H9 (cell line): ENCODE data around the gene JUNB. TPM values are rescaled to one million over a fixed set of nuclear protein-coding genes. Genes with fewer than 3 reads are reported as not detected.

ENCODE experiments used
- DNase-seq: peaks from one replicate; pipeline ENCODE4 v3.0.0-alpha.2; 2017
- H2AFZ ChIP-seq: one replicate; pipeline ENCODE4 v1.6.1; 2013; ENCODE audit warnings: mild to moderate bottlenecking, low read length, control low read depth, moderate library complexity
- H2AK5ac ChIP-seq: 2 replicates; pipeline ENCODE4 v1.6.1; 2013; ENCODE audit warnings: low read length, control low read depth, mixed read lengths; ENCODE audit not compliant: insufficient read length
- H2BK120ac ChIP-seq: one replicate; pipeline ENCODE4 v1.6.1; 2013; ENCODE audit warnings: low read depth, mild to moderate bottlenecking, low read length, control low read depth, inconsistent platforms; ENCODE audit not compliant: poor library complexity, severe bottlenecking
- H2BK12ac ChIP-seq: 2 replicates; pipeline ENCODE4 v1.6.1; 2013; ENCODE audit warnings: low read length, control low read depth, mixed read lengths, low read depth; ENCODE audit not compliant: insufficient read length
- H2BK15ac ChIP-seq: 2 replicates; pipeline ENCODE4 v1.6.1; 2013; ENCODE audit warnings: low read depth, low read length, control low read depth
- H2BK20ac ChIP-seq: one replicate; pipeline ENCODE4 v1.6.1; 2013; ENCODE audit warnings: low read depth, mild to moderate bottlenecking, low read length, control low read depth, inconsistent platforms; ENCODE audit not compliant: poor library complexity, severe bottlenecking
- H2BK5ac ChIP-seq: 2 replicates; pipeline ENCODE4 v1.6.1; 2013; ENCODE audit warnings: low read length, control low read depth, mixed read lengths; ENCODE audit not compliant: insufficient read length
- H3K14ac ChIP-seq: 2 replicates; pipeline ENCODE4 v1.6.1; 2013; ENCODE audit warnings: low read length, control low read depth; ENCODE audit not compliant: insufficient read depth
- H3K18ac ChIP-seq: 2 replicates; pipeline ENCODE4 v1.6.1; 2013; ENCODE audit warnings: low read depth, mild to moderate bottlenecking, mixed read lengths, low read length, control low read depth; ENCODE audit not compliant: insufficient read length
- H3K23ac ChIP-seq: 2 replicates; pipeline ENCODE4 v1.6.1; 2013; ENCODE audit warnings: low read length, control low read depth, mixed read lengths, low read depth; ENCODE audit not compliant: insufficient read length
- H3K23me2 ChIP-seq: 2 replicates; pipeline ENCODE4 v1.6.1; 2013; ENCODE audit warnings: low read depth, mild to moderate bottlenecking, mixed read lengths, low read length, control low read depth; ENCODE audit not compliant: insufficient read length, poor library complexity, severe bottlenecking
- H3K27ac ChIP-seq: 2 replicates; pipeline ENCODE4 v1.5.1; 2013; ENCODE audit warnings: low read length, control low read depth, mixed read lengths, low read depth; ENCODE audit not compliant: insufficient read length
- H3K27me3 ChIP-seq: 2 replicates; pipeline ENCODE4 v1.6.1; 2013; ENCODE audit warnings: low read length, control low read depth, inconsistent platforms; ENCODE audit not compliant: insufficient read depth
- H3K4ac ChIP-seq: 2 replicates; pipeline ENCODE4 v1.6.1; 2013; ENCODE audit warnings: low read depth, mild to moderate bottlenecking, control low read depth, inconsistent platforms, low read length, moderate library complexity
- H3K4me1 ChIP-seq: 2 replicates; pipeline ENCODE4 v1.6.1; 2013; ENCODE audit warnings: low read length, control low read depth, inconsistent platforms; ENCODE audit not compliant: insufficient read depth
- H3K4me2 ChIP-seq: 2 replicates; pipeline ENCODE4 v1.6.1; 2013; ENCODE audit warnings: low read length, control low read depth, mixed read lengths; ENCODE audit not compliant: insufficient read length, insufficient read depth
- H3K56ac ChIP-seq: 2 replicates; pipeline ENCODE4 v1.6.1; 2013; ENCODE audit warnings: low read depth, mild to moderate bottlenecking, mixed read lengths, low read length, control low read depth; ENCODE audit not compliant: insufficient read length
- H3K79me1 ChIP-seq: 2 replicates; pipeline ENCODE4 v1.6.1; 2013; ENCODE audit warnings: low read depth, mild to moderate bottlenecking, moderate library complexity, low read length, control low read depth, inconsistent platforms; ENCODE audit not compliant: insufficient read depth, poor library complexity, severe bottlenecking
- H3K79me2 ChIP-seq: 2 replicates; pipeline ENCODE4 v1.6.1; 2013; ENCODE audit warnings: low read length, control low read depth, inconsistent platforms; ENCODE audit not compliant: insufficient read depth
- H3K9ac ChIP-seq: 2 replicates; pipeline ENCODE4 v1.6.1; 2013; ENCODE audit warnings: low read length, control low read depth, mixed read lengths; ENCODE audit not compliant: insufficient read length; ENCODE audit errors: extremely low read depth
- H3K9me3 ChIP-seq: one replicate; pipeline ENCODE4 v1.6.1; 2013; ENCODE audit warnings: low read depth, low read length, inconsistent platforms; ENCODE audit not compliant: control insufficient read depth
- H3T11ph ChIP-seq: one replicate; pipeline ENCODE4 v1.6.1; 2013; ENCODE audit warnings: mild to moderate bottlenecking, low read length, control low read depth, inconsistent platforms
- H4K20me1 ChIP-seq: one replicate; pipeline ENCODE4 v1.6.1; 2013; ENCODE audit not compliant: control insufficient read depth, insufficient read length, insufficient read depth
- H4K5ac ChIP-seq: 2 replicates; pipeline ENCODE4 v1.6.1; 2013; ENCODE audit warnings: low read depth, mild to moderate bottlenecking, mixed read lengths, low read length, control low read depth; ENCODE audit not compliant: insufficient read length
- H4K8ac ChIP-seq: replicated peaks from 2 replicates; pipeline ENCODE4 v1.6.1; 2013; ENCODE audit warnings: low read length, control low read depth, mixed read lengths, low read depth; ENCODE audit not compliant: insufficient read length
- H4K91ac ChIP-seq: 2 replicates; pipeline ENCODE4 v1.6.1; 2013; ENCODE audit warnings: low read depth, mild to moderate bottlenecking, moderate library complexity, mixed read lengths, low read length, control low read depth; ENCODE audit not compliant: insufficient read length
- H3K27ac Mint-ChIP-seq, 3 experiments: 2 replicates in 2 of 3; 3 replicates in 1 of 3; pipeline ENCODE4 v1.8.0; 2020 to 2021; ENCODE audit warnings: mixed read lengths in 3 of 3, mild to moderate bottlenecking in 1 of 3, moderate library complexity in 1 of 3
- H3K27me3 Mint-ChIP-seq: 2 replicates; pipeline ENCODE4 v1.8.0; 2021; ENCODE audit warnings: low read depth, mild to moderate bottlenecking, moderate library complexity, mixed read lengths
- H3K36me3 Mint-ChIP-seq, 3 experiments: 2 replicates in 2 of 3; 3 replicates in 1 of 3; pipeline ENCODE4 v1.8.0; 2020 to 2021; ENCODE audit warnings: low read depth in 3 of 3, mixed read lengths in 3 of 3; ENCODE audit not compliant: insufficient read depth in 1 of 3
- H3K4me1 Mint-ChIP-seq, 2 experiments: 2 replicates each; pipeline ENCODE4 v1.8.0; 2020; ENCODE audit warnings: mixed read lengths in 2 of 2
- H3K4me3 Mint-ChIP-seq, 2 experiments: 2 replicates in 1 of 2; 3 replicates in 1 of 2; pipeline ENCODE4 v1.8.0; 2020 to 2021; ENCODE audit warnings: mild to moderate bottlenecking in 2 of 2, mixed read lengths in 2 of 2, moderate library complexity in 1 of 2
- H3K9me3 Mint-ChIP-seq, 2 experiments: 2 replicates in 1 of 2; 3 replicates in 1 of 2; pipeline ENCODE4 v1.8.0; 2020; ENCODE audit warnings: mild to moderate bottlenecking in 2 of 2, mixed read lengths in 2 of 2, moderate library complexity in 1 of 2
- CTCF ChIP-seq: fragments of 200-600 bp; sonication (generic); conservative IDR thresholded peaks from 3 replicates; pipeline ENCODE4 v1.8.0; 2021; ENCODE audit warnings: antibody characterized with exemption, mild to moderate bottlenecking
- WGBS: extraction: QIAGEN DNeasy Blood & Tissue Kit; methylation state at CpG from one replicate; pipeline ENCODE4 v1.1.7; 2013; ENCODE audit warnings: missing lambda C conversion rate, low lambda C conversion rate, mixed read lengths; ENCODE audit not compliant: insufficient read length; ENCODE audit errors: extremely low coverage; 5-methylcytosine and 5-hydroxymethylcytosine counted together
- total RNA-seq: library from RNA; stranded (reverse); gene quantifications from 2 replicates; pipeline ENCODE4 v1.2.1, GENCODE V29; 2021

JUNB gene
- total RNA-seq, 1 experiment from 2014 or later: 15.9 TPM

GRCh38 chr19:12778017-12778904 lies 13.0 kb upstream of the JUNB start:
- TF ChIP-seq CTCF: no peak
- Mint-ChIP-seq H3K27ac (peak overlapping the region in 2 of 3 experiments; percentile 59 to 91; a peak in 3 of 7 replicates), H3K9me3 (no peaks in the 10 kb centered on the region), H3K4me3 (peak overlapping the region; percentile 69 to 85), H3K36me3 (peaks cover 8 to 13% (median 12%) of the 10 kb centered on the region in 3 experiments; a peak in 6 of 7 replicates), H3K4me1 (peaks cover 24 to 25% of the 10 kb centered on the region in 2 experiments), H3K27me3 (no peaks in the 10 kb centered on the region; the same call in 1 of the 2 replicates)
- H2BK5ac ChIP-seq: no peak overlapping the region
- H3K23ac ChIP-seq: no peak overlapping the region
- no peak overlapping the region for H2AFZ ChIP-seq
- no peak overlapping the region for H3T11ph ChIP-seq
- H4K5ac ChIP-seq: no peak overlapping the region
- H3K18ac ChIP-seq: no peak overlapping the region
- no peak overlapping the region for H4K8ac ChIP-seq
- peaks cover 25% of the 10 kb centered on the region for H3K23me2 ChIP-seq
- no peaks in the 10 kb centered on the region for H3K9me3 ChIP-seq
- H3K14ac ChIP-seq: no peak overlapping the region
- no peak overlapping the region for H3K27ac ChIP-seq
- no peaks in the 10 kb centered on the region for H3K79me1 ChIP-seq
- no peak overlapping the region for H2BK12ac ChIP-seq
- DNase-seq: peak; percentile 63
- H2BK20ac ChIP-seq: no peak overlapping the region
- H3K27me3 ChIP-seq: no peaks in the 10 kb centered on the region
- no peaks in the 10 kb centered on the region for H3K79me2 ChIP-seq
- H3K4me1 ChIP-seq: no peaks in the 10 kb centered on the region
- H4K91ac ChIP-seq: no peak overlapping the region
- peak overlapping the region; percentile 78 for H3K4me2 ChIP-seq
- no peak overlapping the region for H3K56ac ChIP-seq
- H2AK5ac ChIP-seq: no peak overlapping the region
- H4K20me1 ChIP-seq: no peaks in the 10 kb centered on the region
- no peak overlapping the region for H2BK120ac ChIP-seq
- H2BK15ac ChIP-seq: no peak overlapping the region
- H3K9ac ChIP-seq: peak overlapping the region; percentile 5
- no peak overlapping the region for H3K4ac ChIP-seq
- WGBS: no CpG with 5 or more reads among the region's 44 CpGs
